GM12801 (cell line): Measurements from ENCODE around the gene DNAH1.

Experiments used
- CTCF ChIP-seq: IDR thresholded peaks from one replicate; pipeline ENCODE4 v1.5.1; 2011; ENCODE audit warnings: control low read depth; ENCODE audit not compliant: insufficient read length; ENCODE audit errors: extremely low read depth

The DNAH1 gene

GRCh38 chr3:52420388-52420787 lies 104.3 kb downstream of the DNAH1 start:
- no peak for TF ChIP-seq CTCF

GRCh38 chr3:52422669-52423068 lies 106.5 kb downstream of the DNAH1 start:
- no peak for TF ChIP-seq CTCF

- TF ChIP-seq CTCF: no peak
Measured at GRCh38 chr3:52423173-52423572, 107.1 kb downstream of the DNAH1 start.

- TF ChIP-seq CTCF: peak; percentile 50
Measured at GRCh38 chr3:52428151-52429005, 112.3 kb downstream of the DNAH1 start.

- TF ChIP-seq CTCF: no peak
Measured at GRCh38 chr3:52429031-52429430, 112.9 kb downstream of the DNAH1 start.

GRCh38 chr3:52429779-52430415 lies 113.8 kb downstream of the DNAH1 start:
- no peak for TF ChIP-seq CTCF

GRCh38 chr3:52430416-52430810 lies 114.3 kb downstream of the DNAH1 start:
- no peak for TF ChIP-seq CTCF
